KMS-11 (cell line): ENCODE measurements around the gene SPTB.
"Not testable (repeated sequence)": the region's sequence is repeated elsewhere in the genome, so short reads cannot be mapped to it uniquely, and the experiment has no call there.

Experiments
- H2AFZ ChIP-seq: fragments of 200-600 bp; sonication (generic); 2 replicates; pipeline ENCODE4 v1.6.1; 2016; ENCODE audit warnings: antibody characterized with exemption, mixed run types, low read depth
- H3K27ac ChIP-seq: fragments of 200-600 bp; sonication (generic); 2 replicates; pipeline ENCODE4 v1.6.1; 2016; ENCODE audit warnings: mild to moderate bottlenecking, mixed run types
- H3K27me3 ChIP-seq: fragments of 200-600 bp; sonication (generic); 2 replicates; pipeline ENCODE4 v1.6.1; 2017; ENCODE audit warnings: mild to moderate bottlenecking, low read depth, mixed run types, moderate library complexity; ENCODE audit not compliant: insufficient read depth
- H3K36me3 ChIP-seq: fragments of 200-600 bp; sonication (generic); 2 replicates; pipeline ENCODE4 v1.6.1; 2017; ENCODE audit warnings: mild to moderate bottlenecking, mixed run types; ENCODE audit not compliant: insufficient read depth
- H3K4me1 ChIP-seq: fragments of 200-600 bp; sonication (generic); 2 replicates; pipeline ENCODE4 v1.6.1; 2016; ENCODE audit warnings: mild to moderate bottlenecking, low read depth, mixed run types; ENCODE audit not compliant: poor library complexity, severe bottlenecking
- H3K4me2 ChIP-seq: fragments of 200-600 bp; sonication (generic); 2 replicates; pipeline ENCODE4 v1.7.0; 2016; ENCODE audit warnings: mild to moderate bottlenecking, mixed run types
- H3K4me3 ChIP-seq: fragments of 200-600 bp; sonication (generic); IDR thresholded peaks from 2 replicates; pipeline ENCODE4 v1.6.1; 2017; ENCODE audit warnings: low read depth, low read length, mixed read lengths; ENCODE audit not compliant: insufficient read depth
- H3K79me2 ChIP-seq: fragments of 200-600 bp; sonication (generic); 2 replicates; pipeline ENCODE4 v1.6.1; 2016; ENCODE audit warnings: low read depth, mixed run types; ENCODE audit not compliant: insufficient read depth
- H3K9ac ChIP-seq: fragments of 200-600 bp; sonication (generic); 2 replicates; pipeline ENCODE4 v1.6.1; 2016; ENCODE audit warnings: mild to moderate bottlenecking, mixed run types
- H4K20me1 ChIP-seq: fragments of 200-600 bp; sonication (generic); 2 replicates; pipeline ENCODE4 v1.6.1; 2016; ENCODE audit warnings: mild to moderate bottlenecking, mixed run types; ENCODE audit not compliant: insufficient read depth
- TF ChIP-seq, protein P1 (sequence below): fragments of 200-600 bp; sonication (generic); conservative IDR thresholded peaks from 2 replicates; pipeline ENCODE4 v1.6.1; 2017; ENCODE audit warnings: low read depth, mild to moderate bottlenecking, antibody characterized with exemption, low read length, moderate library complexity, mixed read lengths

Gene SPTB

DNA sequence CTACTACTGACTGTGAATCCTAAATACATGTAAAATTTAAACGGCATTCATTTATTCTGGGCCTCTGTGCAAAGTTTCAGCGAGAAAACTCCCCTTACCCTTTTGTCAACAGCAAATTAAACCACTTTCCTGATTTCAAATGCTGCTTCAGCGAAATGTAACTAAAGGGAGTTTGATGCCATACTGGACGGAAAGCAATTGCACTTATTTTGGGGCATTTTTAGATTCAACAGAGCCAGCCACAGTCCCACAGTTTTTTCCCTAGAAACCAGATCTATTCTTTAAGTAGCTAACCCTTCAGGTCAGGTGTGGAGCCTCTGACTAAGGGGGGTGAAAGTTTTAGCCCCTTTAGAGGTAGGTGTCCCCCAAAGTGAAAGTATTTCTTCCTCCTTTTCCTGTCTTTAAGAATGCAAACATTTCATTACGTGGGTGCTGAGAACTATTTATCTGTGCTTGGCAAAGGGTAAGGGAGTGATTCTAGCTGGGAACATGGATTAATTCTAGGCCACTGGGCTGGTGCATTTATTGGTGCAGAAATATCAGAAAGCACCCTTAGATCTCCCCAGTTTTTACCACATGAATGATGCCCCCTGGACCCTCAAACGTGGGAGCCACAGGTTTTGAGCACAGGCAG, 72.7 kb downstream of the SPTB start:
- no peaks in the 10 kb centered on the region for H4K20me1 ChIP-seq
- H3K79me2 ChIP-seq: no peaks in the 10 kb centered on the region
- H3K27me3 ChIP-seq: no peaks in the 10 kb centered on the region
- H3K4me3 ChIP-seq: no peak overlapping the region
- H3K9ac ChIP-seq: no peak overlapping the region
- no peak overlapping the region for H2AFZ ChIP-seq
- peaks cover 5% of the 10 kb centered on the region for H3K4me1 ChIP-seq
- no peak overlapping the region for H3K27ac ChIP-seq
- no peaks in the 10 kb centered on the region for H3K36me3 ChIP-seq
- no peak overlapping the region for H3K4me2 ChIP-seq
- TF ChIP-seq, protein P1, sequence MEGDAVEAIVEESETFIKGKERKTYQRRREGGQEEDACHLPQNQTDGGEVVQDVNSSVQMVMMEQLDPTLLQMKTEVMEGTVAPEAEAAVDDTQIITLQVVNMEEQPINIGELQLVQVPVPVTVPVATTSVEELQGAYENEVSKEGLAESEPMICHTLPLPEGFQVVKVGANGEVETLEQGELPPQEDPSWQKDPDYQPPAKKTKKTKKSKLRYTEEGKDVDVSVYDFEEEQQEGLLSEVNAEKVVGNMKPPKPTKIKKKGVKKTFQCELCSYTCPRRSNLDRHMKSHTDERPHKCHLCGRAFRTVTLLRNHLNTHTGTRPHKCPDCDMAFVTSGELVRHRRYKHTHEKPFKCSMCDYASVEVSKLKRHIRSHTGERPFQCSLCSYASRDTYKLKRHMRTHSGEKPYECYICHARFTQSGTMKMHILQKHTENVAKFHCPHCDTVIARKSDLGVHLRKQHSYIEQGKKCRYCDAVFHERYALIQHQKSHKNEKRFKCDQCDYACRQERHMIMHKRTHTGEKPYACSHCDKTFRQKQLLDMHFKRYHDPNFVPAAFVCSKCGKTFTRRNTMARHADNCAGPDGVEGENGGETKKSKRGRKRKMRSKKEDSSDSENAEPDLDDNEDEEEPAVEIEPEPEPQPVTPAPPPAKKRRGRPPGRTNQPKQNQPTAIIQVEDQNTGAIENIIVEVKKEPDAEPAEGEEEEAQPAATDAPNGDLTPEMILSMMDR: no peak

DNA sequence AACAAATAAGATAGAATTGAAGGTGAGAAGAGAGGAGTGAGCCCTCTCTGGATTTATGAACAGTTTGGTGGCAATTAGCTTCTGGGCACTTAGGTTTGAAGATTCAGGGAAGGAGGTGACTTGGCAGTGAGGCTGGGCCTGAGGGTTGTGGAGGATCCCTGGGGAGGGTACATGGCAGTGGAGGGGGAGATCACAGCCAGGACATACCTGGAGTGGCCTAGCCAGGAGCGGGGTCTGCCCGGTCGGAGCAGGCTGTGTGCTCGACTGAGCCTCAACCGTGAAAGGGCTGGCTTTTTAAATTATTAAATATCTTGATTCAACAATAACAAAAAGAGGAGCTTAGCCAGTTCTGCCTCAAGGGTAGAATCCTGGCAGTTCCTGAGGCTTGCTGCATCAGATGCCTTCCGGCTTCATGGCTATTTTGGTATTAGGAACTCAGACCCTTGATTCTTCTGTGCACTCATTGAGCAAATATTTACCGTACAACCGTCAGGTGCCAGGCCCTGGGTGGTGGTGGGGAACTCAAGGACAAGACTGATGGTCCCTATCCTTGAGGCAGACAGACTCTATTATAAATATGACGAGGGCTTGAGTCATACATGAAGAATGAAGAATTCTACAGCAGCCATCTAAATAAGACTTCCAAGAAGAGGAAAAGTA, 73.4 kb downstream of the SPTB start:
- no peaks in the 10 kb centered on the region for H3K79me2 ChIP-seq
- no peak overlapping the region for H3K27ac ChIP-seq
- H3K4me1 ChIP-seq: no peaks in the 10 kb centered on the region
- no peak overlapping the region for H2AFZ ChIP-seq
- no peak overlapping the region for H3K4me2 ChIP-seq
- no peaks in the 10 kb centered on the region for H4K20me1 ChIP-seq
- no peak overlapping the region for H3K9ac ChIP-seq
- H3K36me3 ChIP-seq: no peaks in the 10 kb centered on the region
- no peaks in the 10 kb centered on the region for H3K27me3 ChIP-seq
- H3K4me3 ChIP-seq: no peak overlapping the region
- TF ChIP-seq, protein P1: no peak

DNA sequence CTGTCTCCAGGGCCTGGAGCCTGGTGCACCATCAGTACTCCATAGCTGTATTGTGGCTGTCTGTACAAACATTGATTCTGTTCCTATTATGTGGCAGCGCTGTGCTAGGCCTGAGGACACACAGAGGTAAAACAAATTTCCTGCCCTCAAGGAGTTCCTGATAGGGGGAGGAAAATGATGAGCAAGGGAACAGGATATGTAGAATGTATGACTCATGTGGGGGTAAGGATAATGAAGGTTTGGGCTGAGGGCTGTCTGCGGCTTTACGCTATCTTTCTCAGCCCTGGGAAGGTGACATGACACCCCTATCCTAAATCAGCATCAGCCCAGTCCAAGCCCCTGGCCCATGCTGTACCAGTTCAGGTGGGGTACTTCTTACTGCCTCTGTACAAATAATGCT, 74.1 kb downstream of the SPTB start:
- H3K4me3 ChIP-seq, H3K4me1 ChIP-seq, H4K20me1 ChIP-seq, H3K79me2 ChIP-seq, H3K27ac ChIP-seq, H3K9ac ChIP-seq, H3K36me3 ChIP-seq, H2AFZ ChIP-seq, H3K27me3 ChIP-seq, H3K4me2 ChIP-seq: not testable (repeated sequence)

DNA sequence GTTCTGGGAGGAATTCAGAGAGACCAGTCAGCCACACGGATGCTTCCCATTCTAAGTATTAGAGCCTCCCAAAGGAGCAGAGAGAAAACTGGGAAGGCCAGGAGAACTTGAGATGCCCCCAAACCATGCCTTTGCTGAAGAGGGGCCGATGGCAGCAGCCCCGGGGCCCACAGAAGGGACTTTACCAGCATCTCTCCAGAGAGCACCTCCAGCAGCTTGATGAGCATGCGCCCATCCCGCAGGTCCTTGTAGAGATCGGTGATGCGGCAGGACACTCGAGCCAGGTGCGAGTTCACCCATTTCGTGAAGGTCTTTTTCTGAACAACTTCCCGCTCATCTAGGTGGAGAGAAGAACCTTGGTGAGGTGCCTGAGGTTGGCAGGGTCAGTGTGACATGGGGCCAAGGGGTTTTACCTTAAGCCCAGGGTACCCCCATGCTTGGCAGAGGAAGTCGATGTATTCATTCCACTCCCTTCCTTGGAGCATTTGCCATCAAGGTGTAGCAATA, 74.9 kb downstream of the SPTB start:
- no peaks in the 10 kb centered on the region for H3K79me2 ChIP-seq
- no peak overlapping the region for H2AFZ ChIP-seq
- H3K27me3 ChIP-seq: no peaks in the 10 kb centered on the region
- H3K4me2 ChIP-seq: no peak overlapping the region
- H3K4me1 ChIP-seq: no peaks in the 10 kb centered on the region
- no peak overlapping the region for H3K27ac ChIP-seq
- H3K36me3 ChIP-seq: no peaks in the 10 kb centered on the region
- no peaks in the 10 kb centered on the region for H4K20me1 ChIP-seq
- no peak overlapping the region for H3K9ac ChIP-seq
- H3K4me3 ChIP-seq: no peak overlapping the region
- TF ChIP-seq, protein P1: no peak

DNA sequence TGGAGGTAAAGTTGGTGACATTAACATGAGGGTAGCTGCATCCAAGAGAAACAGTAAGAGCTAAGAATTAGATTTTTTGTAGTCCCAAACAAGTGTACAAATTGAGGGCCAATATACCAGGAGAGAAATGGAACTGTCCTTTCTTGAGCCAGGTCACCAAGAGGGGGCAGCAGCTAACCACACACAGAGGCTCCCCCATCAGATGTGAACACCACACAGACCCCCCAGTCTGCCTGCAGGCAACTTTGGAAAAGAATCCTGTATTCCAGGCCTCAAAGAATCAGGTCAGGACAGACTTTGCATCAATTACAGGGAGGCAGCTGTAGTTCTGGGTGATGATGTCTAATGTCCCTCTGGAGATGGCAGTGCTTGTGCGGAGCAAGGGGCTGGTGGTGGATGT, 77.9 kb downstream of the SPTB start:
- Histone ChIP-seq H2AFZ (no peak overlapping the region), H3K9ac (no peak overlapping the region), H3K27ac (no peak overlapping the region), H3K36me3 (no peaks in the 10 kb centered on the region), H3K4me2 (no peak overlapping the region), H3K27me3 (no peaks in the 10 kb centered on the region), H3K79me2 (no peaks in the 10 kb centered on the region), H4K20me1 (no peaks in the 10 kb centered on the region), H3K4me1 (no peaks in the 10 kb centered on the region), H3K4me3 (no peak overlapping the region)
- TF ChIP-seq, protein P1: 0 out of 2 replicates have a peak, but pooled peaks have one; percentile 12
